Iris pigment epithelial cell (primary cell): ENCODE data around the gene FRY.
A peak's percentile ranks its signal among the peaks of the same experiment; 100 is the strongest.

Experiments
- DNase-seq: peaks from one replicate; pipeline ENCODE4 v3.0.0-alpha.2; 2011; ENCODE audit warnings: low read depth

Gene FRY

GRCh38 chr13:32216281-32216680 is 184.7 kb downstream of the FRY start:
- no peak for DNase-seq

GRCh38 chr13:32222046-32222676 is 190.6 kb downstream of the FRY start:
- DNase-seq = no peak

GRCh38 chr13:32224916-32225315 is 193.3 kb downstream of the FRY start:
- DNase-seq = peak; percentile 73

GRCh38 chr13:32225481-32225931 is 193.9 kb downstream of the FRY start:
- DNase-seq = peak; percentile 89

GRCh38 chr13:32228330-32229041 is 196.9 kb downstream of the FRY start:
- DNase-seq = peak; percentile 93

GRCh38 chr13:32229443-32229842 is 197.9 kb downstream of the FRY start:
- DNase-seq = peak; percentile 54

- no peak for DNase-seq
Measured at GRCh38 chr13:32232263-32232662, 200.7 kb downstream of the FRY start.

GRCh38 chr13:32233062-32233461 is 201.5 kb downstream of the FRY start:
- DNase-seq = no peak

GRCh38 chr13:32234914-32235313 is 203.3 kb downstream of the FRY start:
- no peak for DNase-seq

GRCh38 chr13:32237681-32238080 is 206.1 kb downstream of the FRY start:
- no peak for DNase-seq

GRCh38 chr13:32243695-32244094 is 212.1 kb downstream of the FRY start:
- DNase-seq = no peak

- no peak for DNase-seq
Measured at GRCh38 chr13:32245555-32245954, 214.0 kb downstream of the FRY start.

- DNase-seq = peak; percentile 80
Measured at GRCh38 chr13:32246468-32246867, 214.9 kb downstream of the FRY start.

- no peak for DNase-seq
Measured at GRCh38 chr13:32247887-32248286, 216.3 kb downstream of the FRY start.

- no peak for DNase-seq
Measured at GRCh38 chr13:32248801-32249200, 217.2 kb downstream of the FRY start.

GRCh38 chr13:32252812-32253438 is 221.4 kb downstream of the FRY start:
- no peak for DNase-seq

- no peak for DNase-seq
Measured at GRCh38 chr13:32253911-32254399, 222.4 kb downstream of the FRY start.

- no peak for DNase-seq
Measured at GRCh38 chr13:32254416-32254815, 222.8 kb downstream of the FRY start.

- DNase-seq = no peak
Measured at GRCh38 chr13:32254916-32255723, 223.5 kb downstream of the FRY start.

GRCh38 chr13:32255724-32256109 is 224.1 kb downstream of the FRY start:
- DNase-seq = peak; percentile 70

GRCh38 chr13:32256243-32256642 is 224.7 kb downstream of the FRY start:
- DNase-seq = no peak

GRCh38 chr13:32257649-32258048 is 226.1 kb downstream of the FRY start:
- no peak for DNase-seq
